Liver (tissue), 9 donors: ENCODE measurements around the gene CNEP1R1. TPM values are rescaled to one million over a fixed set of nuclear protein-coding genes. Genes with fewer than 3 reads are reported as not detected.

Experiments
- DNase-seq: peaks from one replicate; pipeline ENCODE4 v3.0.0-alpha.2; 2017; ENCODE audit warnings: low spot score
- H3K27ac ChIP-seq, 2 donors: one replicate each; pipeline ENCODE4 v1.7.0; 2013; ENCODE audit warnings: inconsistent platforms in 2 of 2, low read length in 2 of 2, control low read depth in 1 of 2, low read depth in 1 of 2, mild to moderate bottlenecking in 1 of 2
- H3K27me3 ChIP-seq, 4 donors: one replicate each; pipeline versions ENCODE4 v1.6.1 to v1.7.0; 2013; ENCODE audit warnings: low read length in 3 of 4, inconsistent platforms in 1 of 4, mild to moderate bottlenecking in 1 of 4, moderate library complexity in 1 of 4; ENCODE audit not compliant: control insufficient read depth in 4 of 4, insufficient read depth in 4 of 4
- H3K36me3 ChIP-seq, 4 donors: one replicate each; pipeline versions ENCODE4 v1.6.1 to v1.7.0; 2013; ENCODE audit warnings: low read length in 3 of 4, mild to moderate bottlenecking in 3 of 4, low read depth in 1 of 4, moderate library complexity in 1 of 4; ENCODE audit not compliant: control insufficient read depth in 4 of 4, insufficient read depth in 3 of 4
- H3K4me1 ChIP-seq, 4 donors: one replicate each; pipeline versions ENCODE4 v1.6.1 to v1.7.0; 2013; ENCODE audit warnings: low read length in 3 of 4, mild to moderate bottlenecking in 3 of 4, moderate library complexity in 1 of 4; ENCODE audit not compliant: control insufficient read depth in 4 of 4, insufficient read depth in 4 of 4
- H3K4me3 ChIP-seq, 3 donors: one replicate each; pipeline versions ENCODE4 v1.6.1 to v1.7.0; 2013; ENCODE audit warnings: low read length in 3 of 3, control low read depth in 1 of 3, low read depth in 1 of 3, mild to moderate bottlenecking in 1 of 3
- H3K9ac ChIP-seq, 2 donors: one replicate each; pipeline ENCODE4 v1.7.0; 2013; ENCODE audit warnings: low read length in 2 of 2, mild to moderate bottlenecking in 2 of 2, moderate library complexity in 2 of 2, control low read depth in 1 of 2, low read depth in 1 of 2
- H3K9me3 ChIP-seq, 4 donors: one replicate each; pipeline versions ENCODE4 v1.6.1 to v1.7.0; 2013; ENCODE audit warnings: low read length in 3 of 4; ENCODE audit not compliant: control insufficient read depth in 4 of 4
- ATF3 ChIP-seq: IDR thresholded peaks from 2 replicates; pipeline ENCODE4 v1.6.1; 2016; ENCODE audit warnings: antibody characterized with exemption
- FOXA1 ChIP-seq: IDR thresholded peaks from 2 replicates; pipeline ENCODE4 v1.6.1; 2016; ENCODE audit warnings: antibody characterized with exemption
- FOXA2 ChIP-seq: IDR thresholded peaks from 2 replicates; pipeline ENCODE4 v1.6.1; 2016; ENCODE audit warnings: antibody characterized with exemption
- HNF4A ChIP-seq, 2 donors: conservative IDR thresholded peaks; 2 replicates each; pipeline ENCODE4 v1.6.1; 2016; ENCODE audit warnings: antibody characterized with exemption in 2 of 2, mild to moderate bottlenecking in 2 of 2
- HNF4G ChIP-seq: IDR thresholded peaks from 2 replicates; pipeline ENCODE4 v1.6.1; 2016; ENCODE audit warnings: antibody characterized with exemption
- NR2F2 ChIP-seq: IDR thresholded peaks from 2 replicates; pipeline ENCODE4 v1.6.1; 2016; ENCODE audit warnings: antibody characterized with exemption
- RAD21 ChIP-seq, 2 donors: IDR thresholded peaks; 2 replicates each; pipeline ENCODE4 v1.6.1; 2016; ENCODE audit warnings: antibody characterized with exemption in 2 of 2, mild to moderate bottlenecking in 2 of 2
- REST ChIP-seq: IDR thresholded peaks from 2 replicates; pipeline ENCODE4 v1.6.1; 2016; ENCODE audit warnings: antibody characterized with exemption, mild to moderate bottlenecking
- RXRA ChIP-seq, 2 donors: IDR thresholded peaks; 2 replicates each; pipeline ENCODE4 v1.6.1; 2017 to 2018; ENCODE audit warnings: antibody characterized with exemption in 2 of 2, mild to moderate bottlenecking in 1 of 2
- SP1 ChIP-seq: IDR thresholded peaks from 2 replicates; pipeline ENCODE4 v1.6.1; 2018; ENCODE audit warnings: antibody characterized with exemption, mild to moderate bottlenecking
- TAF1 ChIP-seq: conservative IDR thresholded peaks from 2 replicates; pipeline ENCODE4 v1.6.1; 2016; ENCODE audit warnings: antibody characterized with exemption, mild to moderate bottlenecking
- YY1 ChIP-seq: IDR thresholded peaks from 2 replicates; pipeline ENCODE4 v1.6.1; 2016; ENCODE audit warnings: antibody characterized with exemption, mild to moderate bottlenecking
- ZBTB33 ChIP-seq: IDR thresholded peaks from 2 replicates; pipeline ENCODE4 v1.6.1; 2016; ENCODE audit warnings: antibody characterized with exemption
- WGBS: extraction: QIAGEN DNeasy Blood & Tissue Kit; methylation state at CpG from one replicate; pipeline ENCODE4 v1.1.7; 2013; 5-methylcytosine and 5-hydroxymethylcytosine counted together
- polyA plus RNA-seq, 2 donors: library from polyadenylated mRNA; stranded (reverse) in 1 of 2; unstranded in 1 of 2; fragments of 200-250 nt in 1 of 2; fragments of >200 nt in 1 of 2; fragmentation: Nextera tagmentation in 1 of 2; extraction: Ambion mirVana in 1 of 2; gene quantifications; one replicate each; pipeline versions ENCODE4 v1.2.1 to v1.2.3, GENCODE V29; 2013 to 2015
- total RNA-seq, 2 donors: library from RNA; depleted of rRNA; stranded (reverse); fragments of >200 nt; gene quantifications; one replicate each; pipeline ENCODE4 v1.2.3, GENCODE V29; 2014
- TF ChIP-seq, protein P1 (sequence below): IDR thresholded peaks from 2 replicates; pipeline ENCODE4 v1.6.1; 2016; ENCODE audit warnings: antibody characterized with exemption
- TF ChIP-seq, protein P2 (sequence below): fragments of 150-350 bp; IDR thresholded peaks from 2 replicates; pipeline ENCODE4 v1.5.1; 2017; ENCODE audit warnings: improper control_type of control experiment, low read depth, low read length; ENCODE audit not compliant: missing input control
- donor health status: healthy.
- donor health status: healthy.
- donor health status: healthy.
- donor health status: healthy.
- donor health status: healthy.

Gene CNEP1R1
- total and polyA plus RNA-seq, 4 donors = 4.2 to 21.6 (median 8.8) TPM

DNA sequence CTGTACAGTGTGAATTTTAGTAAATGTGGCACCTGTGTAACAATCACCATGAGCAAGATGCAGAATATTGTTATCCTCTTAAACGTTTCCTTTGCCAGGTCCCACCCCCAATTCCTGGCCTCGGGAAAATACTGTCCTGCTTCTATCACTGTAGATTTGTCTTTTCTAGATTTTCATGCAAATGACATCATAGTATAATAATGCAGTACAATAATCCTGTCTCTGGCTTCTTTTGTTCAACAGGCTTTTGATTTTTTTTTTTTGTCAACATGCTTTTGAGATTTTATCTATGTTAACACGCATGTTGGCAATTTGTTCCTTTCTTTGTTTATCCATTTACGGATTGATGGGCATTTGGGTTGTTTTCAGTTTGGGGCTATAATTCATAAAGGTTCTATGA is 20.4 kb downstream of the CNEP1R1 start:
- 84% methylated on average over 4 of the region's 4 CpGs for WGBS
- Histone ChIP-seq H3K4me1 (no peaks in the 10 kb centered on the region), H3K27ac (no peak overlapping the region), H3K9ac (no peak overlapping the region), H3K9me3 (no peaks in the 10 kb centered on the region), H3K4me3 (no peak overlapping the region), H3K36me3 (no peaks in the 10 kb centered on the region), H3K27me3 (no peaks in the 10 kb centered on the region)
- TF ChIP-seq FOXA1 (no peak), RAD21 (IDR thresholded peaks at IDR 0.05) (no peak), ATF3 (no peak), SP1 (no peak), FOXA2 (no peak)
- no peak for DNase-seq

- 93% methylated on average over 6 of the region's 6 CpGs for WGBS
- Histone ChIP-seq H3K4me3 (no peak overlapping the region), H3K9me3 (no peaks in the 10 kb centered on the region), H3K27ac (no peak overlapping the region), H3K27me3 (no peaks in the 10 kb centered on the region), H3K4me1 (no peaks in the 10 kb centered on the region), H3K9ac (no peak overlapping the region), H3K36me3 (no peaks in the 10 kb centered on the region)
- DNase-seq = no peak
- TF ChIP-seq SP1 = no peak
- TF ChIP-seq HNF4G = no peak
- no peak for TF ChIP-seq REST
- TF ChIP-seq FOXA2 = no peak
- TF ChIP-seq RAD21 (IDR thresholded peaks at IDR 0.05) = no peak
- TF ChIP-seq, protein P1, sequence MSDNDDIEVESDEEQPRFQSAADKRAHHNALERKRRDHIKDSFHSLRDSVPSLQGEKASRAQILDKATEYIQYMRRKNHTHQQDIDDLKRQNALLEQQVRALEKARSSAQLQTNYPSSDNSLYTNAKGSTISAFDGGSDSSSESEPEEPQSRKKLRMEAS = no peak
These were observed 21.8 kb downstream of the CNEP1R1 start for GRCh38 chr16:50046853-50047252.

GRCh38 chr16:50047864-50048263 is 22.8 kb downstream of the CNEP1R1 start:
- no peak for DNase-seq
- 65% methylated on average over 2 of the region's 2 CpGs for WGBS
- Histone ChIP-seq H3K36me3 (no peaks in the 10 kb centered on the region), H3K27me3 (no peaks in the 10 kb centered on the region), H3K4me1 (no peaks in the 10 kb centered on the region), H3K4me3 (no peak overlapping the region), H3K9me3 (no peaks in the 10 kb centered on the region), H3K27ac (no peak overlapping the region), H3K9ac (no peak overlapping the region)
- no peak for TF ChIP-seq YY1
- TF ChIP-seq RAD21 (IDR thresholded peaks at IDR 0.05) = no peak
- no peak for TF ChIP-seq ZBTB33
- no peak for TF ChIP-seq HNF4A (conservative IDR thresholded peaks at IDR 0.05)
- TF ChIP-seq ATF3 = no peak
- TF ChIP-seq, protein P2, sequence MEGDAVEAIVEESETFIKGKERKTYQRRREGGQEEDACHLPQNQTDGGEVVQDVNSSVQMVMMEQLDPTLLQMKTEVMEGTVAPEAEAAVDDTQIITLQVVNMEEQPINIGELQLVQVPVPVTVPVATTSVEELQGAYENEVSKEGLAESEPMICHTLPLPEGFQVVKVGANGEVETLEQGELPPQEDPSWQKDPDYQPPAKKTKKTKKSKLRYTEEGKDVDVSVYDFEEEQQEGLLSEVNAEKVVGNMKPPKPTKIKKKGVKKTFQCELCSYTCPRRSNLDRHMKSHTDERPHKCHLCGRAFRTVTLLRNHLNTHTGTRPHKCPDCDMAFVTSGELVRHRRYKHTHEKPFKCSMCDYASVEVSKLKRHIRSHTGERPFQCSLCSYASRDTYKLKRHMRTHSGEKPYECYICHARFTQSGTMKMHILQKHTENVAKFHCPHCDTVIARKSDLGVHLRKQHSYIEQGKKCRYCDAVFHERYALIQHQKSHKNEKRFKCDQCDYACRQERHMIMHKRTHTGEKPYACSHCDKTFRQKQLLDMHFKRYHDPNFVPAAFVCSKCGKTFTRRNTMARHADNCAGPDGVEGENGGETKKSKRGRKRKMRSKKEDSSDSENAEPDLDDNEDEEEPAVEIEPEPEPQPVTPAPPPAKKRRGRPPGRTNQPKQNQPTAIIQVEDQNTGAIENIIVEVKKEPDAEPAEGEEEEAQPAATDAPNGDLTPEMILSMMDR = no peak
- TF ChIP-seq NR2F2 = no peak
- TF ChIP-seq HNF4G = no peak
- TF ChIP-seq, protein P1 = no peak
- TF ChIP-seq RXRA (IDR thresholded peaks at IDR 0.05) = no peak
- TF ChIP-seq FOXA2 = no peak
- no peak for TF ChIP-seq TAF1
